Stomach (tissue), 9 donors: ENCODE measurements around the gene KRTAP10-2. TPM values are rescaled to one million over a fixed set of nuclear protein-coding genes. Genes with fewer than 3 reads are reported as not detected.

Source experiments
- DNase-seq, 2 donors: peaks; one replicate each; pipeline versions ENCODE4 v3.0.0 to v3.0.0-alpha.2; 2013 to 2019
- H3K27ac ChIP-seq, 5 donors: fragments of 200-600 bp in 4 of 5; sonication (generic) in 4 of 5; one replicate each; pipeline ENCODE4 v1.5.1; 2013 to 2019; ENCODE audit warnings: mild to moderate bottlenecking in 1 of 5, moderate library complexity in 1 of 5
- H3K27me3 ChIP-seq, 3 donors: fragments of 200-600 bp; sonication (generic); one replicate each; pipeline ENCODE4 v1.5.1; 2017 to 2019; ENCODE audit warnings: mixed run types in 1 of 3
- H3K36me3 ChIP-seq, 4 donors: fragments of 200-600 bp; sonication (generic); 1 replicate in 3 of 4; 2 replicates in 1 of 4; pipeline ENCODE4 v1.5.1; 2016 to 2019
- H3K4me1 ChIP-seq, 4 donors: fragments of 200-600 bp; sonication (generic); one replicate each; pipeline ENCODE4 v1.5.1; 2016 to 2019
- H3K4me3 ChIP-seq, 4 donors: fragments of 200-600 bp; sonication (generic) in 3 of 4; one replicate each; pipeline ENCODE4 v1.5.1; 2016 to 2019; ENCODE audit warnings: mild to moderate bottlenecking in 1 of 4
- H3K9me3 ChIP-seq, 4 donors: fragments of 200-600 bp; sonication (generic); one replicate each; pipeline ENCODE4 v1.5.1; 2016 to 2019
- EP300 ChIP-seq: sonication (generic); formaldehyde crosslinking; IDR thresholded peaks from one replicate; pipeline ENCODE4 v1.6.1; 2017; ENCODE audit warnings: antibody characterized with exemption
- POLR2A ChIP-seq, 4 donors: fragments of 450-650 bp; IDR thresholded peaks; one replicate each; pipeline ENCODE4 v1.6.1; 2016; ENCODE audit warnings: antibody characterized with exemption in 4 of 4, control low read depth in 2 of 4, mild to moderate bottlenecking in 1 of 4, moderate library complexity in 1 of 4
- POLR2AphosphoS5 ChIP-seq, 3 donors: sonication (generic); formaldehyde crosslinking; IDR thresholded peaks; one replicate each; pipeline ENCODE4 v1.6.1; 2016; ENCODE audit warnings: antibody characterized with exemption in 3 of 3
- WGBS, 5 donors: extraction: QIAGEN DNeasy Blood & Tissue Kit in 3 of 5; methylation state at CpG; one replicate each; pipeline versions ENCODE4 v1.1.5 to v1.1.7; 2013 to 2018; 5-methylcytosine and 5-hydroxymethylcytosine counted together
- intact Hi-C: fragments of 100-400 bp; cut with DNase I; formaldehyde crosslinking; loops from one replicate; pipeline ENCODE4 v1.15.1; 2023; ENCODE audit warnings: low total_unique reads
- polyA plus RNA-seq, 3 donors: library from polyadenylated mRNA; stranded (reverse); fragments of 200-250 nt; gene quantifications; one replicate each; pipeline ENCODE4 v1.2.3, GENCODE V29; 2013
- total RNA-seq, 5 donors: library from RNA; depleted of rRNA; stranded (reverse); fragments of >200 nt; gene quantifications; one replicate each; pipeline versions ENCODE4 v1.1.0 to v1.2.3, GENCODE V29; 2014 to 2016
- TF ChIP-seq, protein P1 (sequence below), 7 experiments: fragments of 450-650 bp in 4 of 7; fragments of 200-600 bp in 3 of 7; sonication (generic) in 3 of 7; IDR thresholded peaks; one replicate each; pipeline ENCODE4 v1.5.1; 2016 to 2019; ENCODE audit warnings: antibody characterized with exemption in 7 of 7, control low read depth in 2 of 7, mild to moderate bottlenecking in 1 of 7
- donor health status: healthy with polysubstance abuse.
- donor health status: Bipolar disorder and iron deficiency.
- donor health status: healthy.

Gene KRTAP10-2
- total and polyA plus RNA-seq, 8 donors = not detected

DNA sequence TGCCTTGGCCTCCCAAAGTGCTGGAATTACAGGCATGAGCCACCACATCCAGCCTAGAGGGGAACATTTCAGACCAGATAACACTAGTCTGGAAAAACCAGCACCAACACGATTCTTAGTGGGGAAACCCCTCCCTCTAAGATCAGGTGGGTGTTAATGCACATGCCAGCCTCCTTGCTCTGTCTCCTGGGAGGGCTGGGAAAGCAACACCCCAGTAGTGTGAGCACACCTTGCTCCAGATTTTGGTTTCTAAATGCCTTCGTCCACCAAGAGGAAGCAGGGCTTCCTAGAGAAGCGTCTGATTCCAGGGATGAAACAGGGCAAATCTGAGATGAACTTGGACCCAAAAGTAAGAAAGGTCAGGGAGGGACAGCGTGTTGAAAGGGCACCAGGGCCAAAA is 20.0 kb upstream of the KRTAP10-2 start:
- no peak overlapping the region for H3K27ac ChIP-seq
- no peak overlapping the region for H3K4me3 ChIP-seq
- peaks cover 0 to 16% (median 12%) of the 10 kb centered on the region in 4 donors for H3K9me3 ChIP-seq
- no peak for TF ChIP-seq POLR2A (IDR thresholded peaks at IDR 0.05)
- no peak for TF ChIP-seq EP300
- TF ChIP-seq, protein P1, sequence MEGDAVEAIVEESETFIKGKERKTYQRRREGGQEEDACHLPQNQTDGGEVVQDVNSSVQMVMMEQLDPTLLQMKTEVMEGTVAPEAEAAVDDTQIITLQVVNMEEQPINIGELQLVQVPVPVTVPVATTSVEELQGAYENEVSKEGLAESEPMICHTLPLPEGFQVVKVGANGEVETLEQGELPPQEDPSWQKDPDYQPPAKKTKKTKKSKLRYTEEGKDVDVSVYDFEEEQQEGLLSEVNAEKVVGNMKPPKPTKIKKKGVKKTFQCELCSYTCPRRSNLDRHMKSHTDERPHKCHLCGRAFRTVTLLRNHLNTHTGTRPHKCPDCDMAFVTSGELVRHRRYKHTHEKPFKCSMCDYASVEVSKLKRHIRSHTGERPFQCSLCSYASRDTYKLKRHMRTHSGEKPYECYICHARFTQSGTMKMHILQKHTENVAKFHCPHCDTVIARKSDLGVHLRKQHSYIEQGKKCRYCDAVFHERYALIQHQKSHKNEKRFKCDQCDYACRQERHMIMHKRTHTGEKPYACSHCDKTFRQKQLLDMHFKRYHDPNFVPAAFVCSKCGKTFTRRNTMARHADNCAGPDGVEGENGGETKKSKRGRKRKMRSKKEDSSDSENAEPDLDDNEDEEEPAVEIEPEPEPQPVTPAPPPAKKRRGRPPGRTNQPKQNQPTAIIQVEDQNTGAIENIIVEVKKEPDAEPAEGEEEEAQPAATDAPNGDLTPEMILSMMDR (IDR thresholded peaks at IDR 0.05) = no peak
- TF ChIP-seq POLR2AphosphoS5 (IDR thresholded peaks at IDR 0.05) = no peak
- no peak for DNase-seq
- peaks cover 0 to 19% (median 10%) of the 10 kb centered on the region in 4 donors for H3K4me1 ChIP-seq
- intact Hi-C loops = no loop called here
- peaks cover 0 to 47% (median 5%) of the 10 kb centered on the region in 3 donors for H3K27me3 ChIP-seq
- 65 to 88% (median 81%) methylated on average over 4 of the region's 4 CpGs for WGBS, 5 donors
- no peaks in the 10 kb centered on the region for H3K36me3 ChIP-seq

DNA sequence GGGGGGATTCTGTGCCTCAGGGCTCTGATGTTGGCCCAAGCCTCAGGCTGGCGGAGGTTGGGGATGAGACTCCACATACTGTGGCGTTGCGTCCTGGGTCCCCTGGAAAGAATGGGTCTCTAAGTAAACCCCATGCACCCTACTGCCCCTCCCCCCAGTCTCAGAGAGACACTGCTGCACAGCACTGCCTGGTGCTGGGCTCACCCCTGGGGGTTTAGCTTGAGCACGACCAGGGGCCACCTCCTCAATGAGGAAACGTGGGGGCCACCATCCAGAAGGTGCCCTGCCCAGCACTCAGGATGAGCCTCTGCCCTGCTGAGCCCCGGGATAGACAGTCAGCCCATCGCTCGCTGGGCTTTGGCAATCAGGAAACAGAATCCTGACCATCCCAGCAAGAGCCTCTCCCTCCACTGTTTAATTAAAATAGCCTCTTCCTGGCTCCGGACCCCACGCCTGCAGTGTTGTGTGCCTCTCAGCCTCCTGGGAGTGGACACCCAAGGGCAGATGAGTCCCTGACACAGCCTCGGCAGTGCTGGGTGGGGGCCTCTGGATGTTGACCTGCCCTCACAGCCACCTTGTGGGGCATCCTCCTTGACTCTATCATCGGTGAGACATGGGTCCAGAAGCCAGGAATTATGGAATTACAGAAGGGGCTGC is 18.7 kb upstream of the KRTAP10-2 start:
- peaks cover 0 to 42% (median 5%) of the 10 kb centered on the region in 3 donors for H3K27me3 ChIP-seq
- H3K4me1 ChIP-seq = peaks cover 0 to 17% (median 9%) of the 10 kb centered on the region in 4 donors
- peaks cover 0 to 9% (median 8%) of the 10 kb centered on the region in 4 donors for H3K9me3 ChIP-seq
- H3K36me3 ChIP-seq = no peaks in the 10 kb centered on the region
- no peak overlapping the region for H3K4me3 ChIP-seq
- intact Hi-C loops = no loop called here
- TF ChIP-seq, protein P1 (IDR thresholded peaks at IDR 0.05) = no peak
- no peak for TF ChIP-seq POLR2A (IDR thresholded peaks at IDR 0.05)
- TF ChIP-seq POLR2AphosphoS5 (IDR thresholded peaks at IDR 0.05) = no peak
- no peak for TF ChIP-seq EP300
- DNase-seq = no peak
- 65 to 90% (median 78%) methylated on average over 4 to 12 of the region's 12 CpGs for WGBS, 5 donors
- H3K27ac ChIP-seq = no peak overlapping the region

DNA sequence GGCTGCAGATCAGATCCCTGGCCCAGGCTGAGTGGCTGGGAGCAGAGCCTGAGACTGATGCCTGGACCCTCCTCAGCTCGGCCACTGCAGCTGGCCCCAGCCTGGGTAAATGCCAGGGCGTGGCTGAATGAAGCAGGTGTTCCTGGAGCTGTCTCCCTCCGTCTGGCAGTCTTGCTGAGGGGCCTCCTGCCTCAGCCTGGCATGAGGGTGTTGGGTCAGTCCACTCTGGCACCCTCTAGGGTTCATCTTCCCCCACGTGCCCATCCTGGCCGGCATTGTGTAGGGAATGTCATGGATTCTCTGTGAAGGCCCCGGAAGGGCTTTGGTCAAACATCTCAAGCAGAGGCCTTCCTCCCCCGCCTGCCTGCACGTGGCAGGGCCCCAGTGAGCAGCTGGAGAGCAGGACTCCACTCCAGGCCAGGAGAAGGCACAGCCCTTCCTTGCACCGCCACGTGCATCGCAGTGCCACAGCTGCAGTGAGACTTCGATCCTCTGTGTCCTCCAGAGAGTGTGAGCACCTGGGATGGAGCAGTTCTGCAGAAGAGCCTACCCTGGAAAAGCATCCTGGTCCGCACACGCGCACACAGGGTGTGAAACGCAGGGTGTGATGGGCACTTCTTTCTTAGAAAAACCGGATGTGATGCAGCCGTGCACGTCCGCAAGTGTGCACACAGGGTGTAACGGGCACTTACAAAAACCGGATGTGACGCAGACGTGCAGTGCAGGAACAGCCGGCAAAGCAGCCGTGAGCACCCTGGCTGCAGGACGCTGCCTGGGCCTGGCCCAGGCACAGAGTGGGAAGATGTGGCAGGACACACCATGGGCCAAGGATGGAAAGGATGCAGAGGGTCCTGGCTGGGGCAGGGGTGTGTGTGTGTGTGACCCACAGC is 17.6 kb upstream of the KRTAP10-2 start:
- no peak for DNase-seq
- WGBS, 5 donors = 68 to 77% (median 75%) methylated on average over 23 to 27 of the region's 27 CpGs
- peaks cover 0 to 9% (median 0%) of the 10 kb centered on the region in 4 donors for H3K4me1 ChIP-seq
- no peak overlapping the region for H3K4me3 ChIP-seq
- no peak for TF ChIP-seq POLR2AphosphoS5 (IDR thresholded peaks at IDR 0.05)
- H3K27me3 ChIP-seq = peaks cover 0 to 32% (median 4%) of the 10 kb centered on the region in 3 donors
- H3K27ac ChIP-seq = no peak overlapping the region
- no peaks in the 10 kb centered on the region for H3K36me3 ChIP-seq
- H3K9me3 ChIP-seq = peaks cover 0 to 9% (median 8%) of the 10 kb centered on the region in 4 donors
- intact Hi-C loops = no loop called here

DNA sequence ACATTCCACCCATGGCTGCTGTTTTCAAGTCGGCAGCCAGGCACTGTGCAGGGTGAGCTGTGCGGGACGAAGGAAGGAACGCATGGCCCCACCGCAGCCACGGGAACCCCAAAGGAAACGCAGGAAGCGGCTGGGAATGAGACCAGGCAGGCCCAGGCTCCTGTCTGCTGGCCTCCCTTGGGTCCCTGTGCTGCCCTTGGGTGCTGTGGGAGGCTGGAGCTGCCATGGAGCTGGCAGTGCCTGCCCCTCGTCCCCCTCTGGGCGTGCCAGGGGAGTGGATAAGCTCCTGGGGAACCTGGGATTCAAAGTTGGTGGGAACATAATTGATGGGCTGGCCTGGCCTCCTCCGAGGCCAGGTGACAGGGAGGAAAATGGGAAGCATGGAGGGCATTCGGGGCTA is 17.0 kb upstream of the KRTAP10-2 start:
- Histone ChIP-seq H3K27ac (no peak overlapping the region), H3K4me1 (peaks cover 0 to 2% (median 0%) of the 10 kb centered on the region in 4 donors), H3K36me3 (no peaks in the 10 kb centered on the region), H3K4me3 (no peak overlapping the region), H3K9me3 (peaks cover 0 to 10% (median 9%) of the 10 kb centered on the region in 4 donors), H3K27me3 (peaks cover 0 to 28% (median 0%) of the 10 kb centered on the region in 3 donors)
- TF ChIP-seq POLR2A (IDR thresholded peaks at IDR 0.05) = no peak
- no peak for TF ChIP-seq EP300
- TF ChIP-seq POLR2AphosphoS5 (IDR thresholded peaks at IDR 0.05) = no peak
- TF ChIP-seq, protein P1 (IDR thresholded peaks at IDR 0.05) = no peak
- intact Hi-C loops = no loop called here
- 68 to 78% (median 74%) methylated on average over 12 of the region's 12 CpGs for WGBS, 5 donors
- no peak for DNase-seq
